Esophagus mucosa (tissue), 1 donor: ENCODE measurements around the gene AGPAT1. TPM values are rescaled to one million over a fixed set of nuclear protein-coding genes. Genes with fewer than 3 reads are reported as not detected.
"Not testable (repeated sequence)": the region's sequence is repeated elsewhere in the genome, so short reads cannot be mapped to it uniquely, and the experiment has no call there.

ENCODE experiments used
- ATAC-seq: fragments of 200-7000 bp; cut with Tn5 transposase; one replicate; pipeline ENCODE4 v1.9.1; 2020
- total RNA-seq: library from RNA; stranded (reverse); gene quantifications from one replicate; pipeline ENCODE4 v1.2.4, GENCODE V29; 2023
- donor health status: DM: yes; HTN: yes; CAD: no.

AGPAT1 gene
- total RNA-seq, 1 donor from 2014 or later = 18.2 TPM

GRCh38 chr6:32198345-32198696, 22.4 kb upstream of the AGPAT1 start:
- no peak for ATAC-seq

GRCh38 chr6:32196682-32197616, 21.1 kb upstream of the AGPAT1 start:
- no peak for ATAC-seq

GRCh38 chr6:32195902-32196681, 20.2 kb upstream of the AGPAT1 start:
- peak; percentile 16 for ATAC-seq

- ATAC-seq = peak; percentile 94
These were observed 19.7 kb upstream of the AGPAT1 start for GRCh38 chr6:32195652-32195901.

- ATAC-seq = peak; percentile 8
These were observed 19.2 kb upstream of the AGPAT1 start for GRCh38 chr6:32194825-32195651.

GRCh38 chr6:32194388-32194787, 18.5 kb upstream of the AGPAT1 start:
- ATAC-seq = no peak

- ATAC-seq = not testable (repeated sequence)
These were observed 17.2 kb upstream of the AGPAT1 start for GRCh38 chr6:32193096-32193495.

GRCh38 chr6:32192608-32193039, 16.7 kb upstream of the AGPAT1 start, which contains the start of gene GPSM3:
Gene GPSM3, minus strand, starts transcription at chr6:32192643. Its CDS starts 130 bp downstream, at chr6:32192513.
- ATAC-seq = no peak

- no peak for ATAC-seq
These were observed 16.1 kb upstream of the AGPAT1 start for GRCh38 chr6:32191696-32192607.

GRCh38 chr6:32190911-32191677, 15.2 kb upstream of the AGPAT1 start:
- no peak for ATAC-seq

GRCh38 chr6:32190054-32190851, 14.4 kb upstream of the AGPAT1 start, which contains the start of gene PBX2:
Gene PBX2, minus strand, starts transcription at chr6:32190202. Its CDS starts 287 bp downstream, at chr6:32189915.
- ATAC-seq = peak; percentile 74

- ATAC-seq = peak; percentile 0
These were observed 13.8 kb upstream of the AGPAT1 start for GRCh38 chr6:32189742-32190053.

GRCh38 chr6:32189069-32189741, 13.3 kb upstream of the AGPAT1 start:
- ATAC-seq = peak; percentile 1

- ATAC-seq = no peak
These were observed 12.6 kb upstream of the AGPAT1 start for GRCh38 chr6:32188381-32189068.

- ATAC-seq = not testable (repeated sequence)
These were observed 12.0 kb upstream of the AGPAT1 start for GRCh38 chr6:32187725-32188380.

GRCh38 chr6:32187009-32187709, 11.3 kb upstream of the AGPAT1 start:
- no peak for ATAC-seq

- ATAC-seq = not testable (repeated sequence)
These were observed 10.4 kb upstream of the AGPAT1 start for GRCh38 chr6:32186151-32186840.
